Right lobe of liver (tissue), 6 donors: ENCODE measurements around the gene RELN. TPM values are rescaled to one million over a fixed set of nuclear protein-coding genes. Genes with fewer than 3 reads are reported as not detected.

Experiments
- ATAC-seq, 4 donors: fragments of 200-7000 bp; cut with Tn5 transposase; one replicate each; pipeline ENCODE4 v1.9.1; 2020; ENCODE audit warnings: mild to moderate bottlenecking in 4 of 4, moderate library complexity in 4 of 4
- DNase-seq, 3 donors: peaks; one replicate each; pipeline ENCODE4 v3.0.0-alpha.2; 2020
- H3K27ac ChIP-seq, 3 donors: fragments of 200-600 bp; one replicate each; pipeline ENCODE4 v1.8.0; 2022
- H3K27me3 ChIP-seq, 2 donors: fragments of 200-600 bp; one replicate each; pipeline ENCODE4 v1.8.0; 2022
- H3K36me3 ChIP-seq, 4 donors: fragments of 200-600 bp; sonication (generic) in 1 of 4; one replicate each; pipeline versions ENCODE4 v1.5.1 to v1.8.0; 2017 to 2022; ENCODE audit warnings: control low read depth in 1 of 4
- H3K4me1 ChIP-seq, 4 donors: fragments of 200-600 bp; sonication (generic) in 1 of 4; one replicate each; pipeline versions ENCODE4 v1.5.1 to v1.8.0; 2017 to 2022; ENCODE audit warnings: control low read depth in 1 of 4
- H3K4me3 ChIP-seq, 3 donors: fragments of 200-600 bp; one replicate each; pipeline ENCODE4 v1.8.0; 2022
- H3K9me3 ChIP-seq, 4 donors: fragments of 200-600 bp; sonication (generic) in 1 of 4; one replicate each; pipeline versions ENCODE4 v1.5.1 to v1.8.0; 2017 to 2022; ENCODE audit warnings: control low read depth in 1 of 4
- CTCF ChIP-seq, 4 donors: fragments of 200-600 bp in 3 of 4; fragments of 450-650 bp in 1 of 4; IDR thresholded peaks; one replicate each; pipeline versions ENCODE4 v1.5.1 to v1.8.0; 2016 to 2022; ENCODE audit warnings: antibody characterized with exemption in 4 of 4, mild to moderate bottlenecking in 2 of 4
- POLR2A ChIP-seq: fragments of 450-650 bp; IDR thresholded peaks from one replicate; pipeline ENCODE4 v1.6.1; 2017; ENCODE audit warnings: antibody characterized with exemption, mild to moderate bottlenecking
- WGBS: methylation state at CpG from one replicate; pipeline ENCODE4 v1.1.6; 2018; ENCODE audit warnings: low coverage, low lambda C conversion rate; ENCODE audit not compliant: insufficient coverage; ENCODE audit errors: missing lambda C conversion rate; 5-methylcytosine and 5-hydroxymethylcytosine counted together
- intact Hi-C, 2 donors: fragments of 100-400 bp; cut with DNase I; formaldehyde crosslinking; loops; one replicate each; pipeline versions ENCODE4 v1.11.2 to v1.14.1; 2022
- total RNA-seq, 6 experiments: library from RNA; depleted of rRNA in 2 of 6; stranded (reverse); fragments of >200 nt in 2 of 6; fragmentation: NEBNext Ultra II Directional in 3 of 6; extraction: Animal tissue kit (Norgen Biotek cat#: 25700) in 3 of 6; gene quantifications; one replicate each; pipeline versions ENCODE4 v1.1.0 to v1.2.4, GENCODE V29; 2016 to 2023
- donor health status: DM: no; HTN: yes; CAD: no.
- donor health status: DM: no; HTN: no; CAD: no.
- donor health status: DM: no; HTN: no; CAD: no.
- donor health status: DM: no; HTN: yes; CAD: no.
- donor health status: DM: no; HTN: yes; CAD: no.

Gene RELN
- total RNA-seq, 6 experiments from 2014 or later: 11.9 to 35.7 (median 18.9) TPM

GRCh38 chr7:104023100-104023499 is 33.6 kb upstream of the RELN start:
- Histone ChIP-seq H3K4me3 (no peak overlapping the region), H3K27ac (no peak overlapping the region), H3K27me3 (no peaks in the 10 kb centered on the region), H3K9me3 (no peaks in the 10 kb centered on the region), H3K4me1 (no peaks in the 10 kb centered on the region), H3K36me3 (no peaks in the 10 kb centered on the region)
- WGBS: no CpG with 5 or more reads among the region's 3 CpGs
- intact Hi-C loops: no loop called here
- no peak for DNase-seq
- no peak for ATAC-seq
- TF ChIP-seq POLR2A (no peak), CTCF (IDR thresholded peaks at IDR 0.05) (no peak)

GRCh38 chr7:104018425-104018824 is 29.0 kb upstream of the RELN start:
- H3K27me3 ChIP-seq: no peaks in the 10 kb centered on the region
- H3K4me1 ChIP-seq: no peaks in the 10 kb centered on the region
- TF ChIP-seq CTCF (IDR thresholded peaks at IDR 0.05): no peak
- TF ChIP-seq POLR2A: no peak
- 85% methylated on average over 1 of the region's 1 CpG for WGBS
- no peak overlapping the region for H3K27ac ChIP-seq
- ATAC-seq (no peak), DNase-seq (no peak)
- no peaks in the 10 kb centered on the region for H3K36me3 ChIP-seq
- H3K9me3 ChIP-seq: no peaks in the 10 kb centered on the region
- H3K4me3 ChIP-seq: no peak overlapping the region
- intact Hi-C loops: no loop called here

DNA sequence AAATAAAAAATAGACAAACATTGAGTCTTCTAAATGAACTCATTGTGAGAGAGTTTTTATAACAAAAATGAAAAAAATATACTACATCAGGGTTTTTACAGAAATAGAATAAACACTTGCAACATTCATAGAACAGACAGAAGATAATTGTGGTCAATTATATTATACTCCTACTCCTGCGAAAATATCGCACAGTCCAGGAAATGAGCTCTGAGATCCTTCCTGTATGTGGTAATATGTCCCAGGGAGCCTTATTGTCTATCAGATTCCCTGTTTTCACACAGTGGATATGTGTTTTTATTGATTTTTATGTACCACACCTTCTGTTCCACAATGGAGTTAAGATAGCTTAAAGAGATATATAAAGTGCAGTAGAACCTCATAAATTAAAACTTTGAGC is 27.5 kb upstream of the RELN start:
- WGBS: 50% methylated on average over 2 of the region's 2 CpGs

GRCh38 chr7:104012835-104013234 is 23.4 kb upstream of the RELN start:
- Histone ChIP-seq H3K36me3 (no peaks in the 10 kb centered on the region), H3K27ac (no peak overlapping the region), H3K9me3 (no peaks in the 10 kb centered on the region), H3K4me1 (peaks cover 0 to 26% (median 8%) of the 10 kb centered on the region in 4 donors), H3K27me3 (no peaks in the 10 kb centered on the region), H3K4me3 (no peak overlapping the region)
- TF ChIP-seq CTCF (IDR thresholded peaks at IDR 0.05) (no peak), POLR2A (no peak)
- DNase-seq (no peak), ATAC-seq (no peak)
- 80% methylated on average over 1 of the region's 1 CpG for WGBS
- intact Hi-C loops: no loop called here

More for the DNA sequence above, 27.5 kb upstream of the RELN start:
- intact Hi-C loops: no loop called here
- ATAC-seq: peak; percentile 33 to 62 (median 48)
- no peak overlapping the region for H3K27ac ChIP-seq
- TF ChIP-seq CTCF (IDR thresholded peaks at IDR 0.05) (no peak), POLR2A (no peak)
- H3K36me3 ChIP-seq: no peaks in the 10 kb centered on the region
- no peaks in the 10 kb centered on the region for H3K27me3 ChIP-seq
- H3K4me1 ChIP-seq: no peaks in the 10 kb centered on the region
- no peak overlapping the region for H3K4me3 ChIP-seq
- no peaks in the 10 kb centered on the region for H3K9me3 ChIP-seq
- no peak for DNase-seq

GRCh38 chr7:104011829-104012228 is 22.4 kb upstream of the RELN start:
- H3K4me3 ChIP-seq: no peak overlapping the region
- intact Hi-C loops: no loop called here
- DNase-seq (no peak), ATAC-seq (no peak)
- WGBS: 92% methylated on average over 1 of the region's 2 CpGs
- peaks cover 0 to 26% (median 8%) of the 10 kb centered on the region in 4 donors for H3K4me1 ChIP-seq
- TF ChIP-seq CTCF (IDR thresholded peaks at IDR 0.05) (no peak), POLR2A (no peak)
- no peaks in the 10 kb centered on the region for H3K36me3 ChIP-seq
- H3K9me3 ChIP-seq: no peaks in the 10 kb centered on the region
- H3K27me3 ChIP-seq: no peaks in the 10 kb centered on the region
- no peak overlapping the region for H3K27ac ChIP-seq
